Daoy (cell line): Measurements from ENCODE around the gene TKTL1. TPM values are rescaled to one million over a fixed set of nuclear protein-coding genes. Genes with fewer than 3 reads are reported as not detected.

Experiments
- DNase-seq: peaks from one replicate; pipeline ENCODE4 v3.0.0-alpha.2; 2015; ENCODE audit warnings: low read depth
- total RNA-seq: library from RNA; depleted of rRNA; stranded (reverse); fragments of >200 nt; shearing (Covaris generic); gene quantifications from 2 replicates; pipeline ENCODE4 v1.2.3, GENCODE V29; 2014

Gene TKTL1
- total RNA-seq, 1 experiment from 2014 or later: 0.06 TPM

DNA sequence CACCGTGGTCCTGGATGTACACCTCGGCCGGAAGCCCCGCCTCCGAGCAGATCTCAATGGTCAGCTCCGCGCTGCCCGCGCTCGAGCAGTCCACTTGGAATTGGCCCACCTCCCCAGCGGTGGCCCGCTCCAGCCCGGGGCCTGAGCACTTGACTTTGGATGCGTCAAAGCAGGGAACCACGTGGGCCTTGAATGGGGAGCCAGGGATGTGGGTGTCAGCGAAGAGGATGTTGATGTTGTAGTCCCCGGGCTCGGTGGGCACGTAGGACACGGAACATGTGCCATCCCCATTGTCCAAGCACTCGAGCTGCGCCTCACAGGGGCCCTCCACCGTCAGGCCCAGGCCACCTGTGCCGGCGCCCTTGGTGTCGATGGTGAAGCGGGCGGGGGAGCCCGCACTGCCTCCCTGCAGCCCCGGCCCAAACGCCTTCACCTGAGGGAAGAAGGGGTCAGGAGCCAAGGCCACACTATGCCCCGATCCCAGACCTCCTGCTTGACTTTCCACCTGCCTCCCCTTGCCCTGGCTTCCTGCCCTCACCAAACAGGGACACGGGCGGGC lies 64.6 kb downstream of the TKTL1 start:
- no peak for DNase-seq

DNA sequence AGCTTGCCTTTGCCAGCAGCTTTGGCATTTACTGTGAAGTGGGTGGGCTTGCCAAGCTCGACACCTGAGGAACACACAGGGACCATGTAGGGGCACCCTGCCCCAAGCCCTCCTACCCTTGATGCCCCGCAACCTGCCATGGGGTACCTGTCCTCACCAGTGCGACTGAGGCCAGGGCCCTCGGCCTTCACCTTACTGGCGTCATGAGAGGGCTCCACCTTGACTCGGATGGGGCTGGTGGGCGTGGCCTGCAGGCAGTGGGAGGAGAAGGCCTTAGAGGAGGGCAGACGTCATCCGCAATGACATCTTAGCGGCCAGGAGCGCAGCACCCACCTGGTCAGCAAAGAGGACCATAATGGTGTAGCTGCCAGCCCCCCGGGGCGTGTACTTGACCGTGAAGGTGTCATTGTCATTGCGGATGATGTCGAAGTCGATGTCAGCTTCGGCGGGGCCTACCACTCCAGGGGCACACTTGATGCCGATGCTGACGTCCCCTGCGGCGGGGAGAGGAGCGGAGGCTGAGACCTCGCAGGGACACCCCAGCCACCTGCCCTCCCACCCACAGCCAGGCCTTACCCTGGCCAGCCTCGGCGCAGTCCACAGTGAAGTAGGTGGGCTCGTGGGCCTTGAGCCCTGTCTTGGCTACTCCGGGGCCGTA lies 66.6 kb downstream of the TKTL1 start:
- DNase-seq: no peak

- no peak for DNase-seq
Measured at GRCh38 chrX:154363706-154364439, 68.3 kb downstream of the TKTL1 start.

DNA sequence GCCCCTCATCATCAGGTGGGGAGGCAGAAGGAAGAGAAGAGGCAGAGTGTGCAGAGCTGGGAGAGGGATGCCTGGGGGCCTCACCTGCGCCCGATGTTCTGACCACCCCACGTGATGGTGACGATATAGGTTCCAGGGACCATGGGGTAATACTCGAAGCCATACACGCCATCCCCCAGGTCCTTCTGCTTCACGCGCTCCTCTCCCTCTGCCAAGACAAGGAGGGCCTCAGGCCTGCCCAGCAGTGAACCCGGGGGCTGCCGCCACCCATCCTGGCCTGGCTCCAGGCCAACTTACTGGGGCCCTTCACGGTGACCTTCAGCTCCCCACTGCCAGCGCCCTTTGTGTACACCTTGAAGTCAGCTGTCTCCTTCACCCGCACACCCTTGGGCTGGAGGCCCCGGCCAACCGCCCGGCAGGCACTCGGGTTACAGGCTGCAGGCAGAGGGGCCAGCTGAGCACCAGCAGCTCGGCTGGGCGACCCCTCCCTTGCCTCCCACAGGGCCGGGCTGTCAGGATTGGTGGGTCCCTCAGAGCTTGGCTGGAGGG lies 69.5 kb downstream of the TKTL1 start:
- DNase-seq: no peak

DNA sequence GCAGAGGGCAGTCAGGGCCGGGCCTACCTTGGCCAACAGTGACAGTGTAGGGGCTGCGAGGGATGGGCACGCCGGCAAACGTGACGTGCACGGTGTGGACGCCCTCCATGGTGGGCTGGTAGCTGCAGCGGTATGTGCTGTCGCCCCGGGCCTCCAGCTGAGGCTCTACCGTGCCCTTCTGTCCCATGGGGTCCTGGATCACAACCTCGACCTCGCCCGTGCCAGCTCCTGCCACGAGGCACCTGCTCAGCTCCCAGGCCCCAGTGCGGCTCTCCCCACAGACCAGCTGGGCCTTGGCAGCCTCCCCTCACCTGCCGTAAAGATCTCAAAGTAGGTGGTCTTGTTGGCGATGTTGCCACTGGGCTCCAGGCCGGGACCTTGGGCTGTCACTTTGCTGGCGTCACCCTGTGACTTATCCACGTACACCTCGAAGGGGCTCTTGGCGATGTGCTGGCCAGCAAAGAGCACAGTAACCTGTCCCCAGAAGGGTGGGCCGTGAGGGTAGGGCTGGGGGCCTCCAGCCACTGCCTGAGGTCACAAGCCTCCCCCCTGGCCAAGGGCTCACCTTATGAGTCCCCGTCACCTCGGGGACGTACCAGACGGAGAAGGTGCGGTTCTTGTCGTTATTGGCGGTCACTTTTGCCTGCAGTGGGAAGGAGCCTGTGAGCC lies 70.5 kb downstream of the TKTL1 start:
- DNase-seq: no peak

DNA sequence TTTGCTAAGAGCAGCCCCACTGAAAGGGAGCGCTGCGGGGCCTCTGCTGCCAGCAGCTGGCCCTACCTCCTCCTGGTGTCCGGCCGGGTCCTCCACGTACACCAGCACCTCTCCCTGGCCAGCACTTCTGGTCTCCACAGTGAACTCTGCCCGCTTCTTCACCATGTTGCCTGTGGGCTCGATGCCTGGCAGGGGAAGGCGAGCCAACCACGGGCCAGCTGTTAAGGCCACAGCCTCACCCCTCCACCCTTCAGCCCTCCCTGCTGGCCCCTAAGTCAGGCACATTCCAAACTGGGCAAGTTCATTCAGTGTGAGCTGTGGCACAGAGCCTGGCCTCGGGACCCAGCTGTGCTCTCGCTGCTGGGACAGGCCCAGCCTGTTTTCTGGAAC lies 71.1 kb downstream of the TKTL1 start:
- DNase-seq: no peak

GRCh38 chrX:154367474-154368308 lies 72.1 kb downstream of the TKTL1 start:
- no peak for DNase-seq

GRCh38 chrX:154368630-154369448 lies 73.2 kb downstream of the TKTL1 start:
- peak; percentile 94 for DNase-seq

DNA sequence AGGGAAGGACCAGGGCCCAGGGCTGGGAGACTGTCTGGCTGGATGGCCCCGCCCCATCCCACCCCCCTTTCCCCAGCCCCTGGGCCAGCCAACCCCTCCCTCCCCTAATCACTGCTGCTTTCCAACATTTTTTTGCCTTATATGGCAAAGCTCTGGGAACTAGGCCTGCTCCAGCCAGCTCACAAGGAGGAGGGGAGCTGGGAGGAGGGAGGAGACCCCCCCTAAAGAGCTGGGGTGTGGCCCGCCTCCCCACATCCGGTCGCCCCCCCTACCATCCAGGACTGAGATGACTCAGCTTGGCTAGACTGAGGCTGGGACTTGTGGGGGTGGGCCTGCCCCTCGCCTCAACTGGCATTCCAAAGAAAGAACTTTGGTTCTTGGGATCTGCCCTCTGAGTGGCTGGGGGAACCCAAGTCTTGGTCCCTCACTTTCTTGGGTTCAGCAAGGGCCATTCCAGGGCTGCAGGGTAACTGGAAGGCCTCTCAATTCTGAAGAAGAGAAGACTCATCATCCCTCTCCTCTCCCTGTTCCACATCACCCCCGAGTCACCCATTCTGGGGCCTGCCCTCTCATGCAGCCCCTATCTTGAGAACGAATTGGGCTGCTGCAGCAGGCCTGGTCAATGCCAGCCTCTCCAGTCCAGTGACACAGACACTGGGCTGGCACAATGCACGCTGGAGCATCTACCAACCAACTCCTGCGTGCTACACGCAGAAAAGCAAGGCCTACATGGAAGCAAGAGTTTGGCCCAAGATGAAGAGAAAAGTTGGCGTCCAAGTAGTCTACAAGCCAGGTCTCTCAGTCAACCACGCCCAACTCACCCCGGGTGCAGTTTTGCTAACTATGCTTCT lies 74.1 kb downstream of the TKTL1 start:
- peak; percentile 94 for DNase-seq

DNA sequence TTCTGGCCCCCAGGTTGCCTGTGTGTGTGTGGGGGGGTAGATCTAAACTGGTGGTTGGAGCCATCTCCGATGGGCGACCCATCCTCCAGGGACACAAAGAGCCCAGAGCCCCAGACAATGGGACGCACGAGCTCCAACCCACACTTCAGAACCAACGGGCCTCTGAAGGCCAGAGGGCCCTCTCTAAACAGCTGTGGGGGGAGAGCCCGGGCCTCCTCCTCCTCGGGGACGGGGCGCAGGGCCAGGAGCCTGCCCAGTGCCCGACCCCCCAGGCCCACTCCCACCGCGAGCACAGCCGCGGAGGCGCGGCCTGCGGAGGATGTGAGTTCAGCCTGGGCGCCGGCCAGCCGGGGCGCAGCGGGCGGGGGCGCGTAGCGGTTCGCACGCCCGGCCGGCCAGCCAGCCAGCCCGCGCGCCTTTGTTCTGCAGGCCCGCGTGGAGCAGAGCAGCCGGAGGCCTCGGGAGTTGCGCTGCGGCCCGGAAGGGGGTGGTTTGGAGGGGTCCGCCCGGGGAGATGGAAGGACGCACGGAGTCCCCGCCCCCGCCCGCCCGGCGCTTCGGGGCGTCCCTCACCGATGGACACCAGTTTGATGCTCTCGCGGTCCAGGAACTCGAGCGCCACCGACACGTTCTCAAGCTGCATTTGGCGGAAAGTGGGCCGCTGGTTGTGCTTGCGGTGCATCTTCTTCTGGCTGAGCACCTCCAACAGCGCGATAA lies 74.9 kb downstream of the TKTL1 start:
- DNase-seq: no peak

GRCh38 chrX:154371017-154371788 lies 75.6 kb downstream of the TKTL1 start:
- DNase-seq: peak; percentile 94

DNA sequence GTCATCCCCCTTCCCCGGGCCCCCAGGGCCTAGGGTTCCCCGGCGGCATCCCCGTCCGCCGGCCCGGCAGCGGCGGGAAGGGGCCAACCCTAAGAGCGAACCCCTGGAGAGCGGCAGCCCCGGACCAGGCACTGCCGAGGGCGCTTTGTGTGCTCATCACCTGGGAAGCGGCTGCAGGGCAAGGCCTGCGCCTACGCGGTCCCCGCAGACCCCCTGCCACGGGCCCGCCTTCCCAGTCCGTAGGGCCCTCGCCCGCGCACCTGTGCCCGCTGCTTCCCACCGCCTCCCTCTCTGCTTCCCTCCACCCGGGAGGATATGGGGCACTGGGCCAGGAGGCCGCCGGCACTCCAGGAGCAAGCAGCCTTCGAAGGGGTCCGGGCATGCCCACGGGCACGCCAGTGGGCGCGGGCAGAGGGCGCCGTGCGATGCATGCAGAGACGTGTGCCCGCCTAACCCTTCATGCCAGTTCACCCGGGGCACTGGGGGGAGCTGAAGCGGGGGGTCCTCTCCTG lies 76.2 kb downstream of the TKTL1 start:
- peak; percentile 37 for DNase-seq

DNA sequence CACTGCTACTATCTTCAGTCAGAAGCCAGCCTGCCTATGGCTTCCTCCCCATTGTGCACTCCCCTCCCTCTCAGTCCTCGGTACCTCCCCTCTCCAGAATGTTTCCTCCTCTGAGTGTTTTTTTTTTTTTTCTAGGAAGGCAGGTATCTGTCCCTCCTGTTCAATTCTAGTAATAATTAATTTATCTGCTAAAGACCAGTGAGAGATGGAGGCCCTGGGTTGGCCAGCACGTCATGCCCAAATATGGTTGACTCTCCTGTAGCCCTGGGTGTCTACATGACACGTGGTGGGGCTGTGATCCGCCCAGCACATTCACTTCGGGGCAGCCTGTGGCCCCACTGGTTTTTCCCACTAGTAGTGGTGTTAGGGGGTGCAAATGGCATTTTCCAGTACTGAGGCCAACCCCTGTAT lies 77.0 kb downstream of the TKTL1 start:
- DNase-seq: no peak

- DNase-seq: peak; percentile 68
Measured at GRCh38 chrX:154373340-154374306, 78.0 kb downstream of the TKTL1 start.

- DNase-seq: no peak
Measured at GRCh38 chrX:154374313-154375155, 78.9 kb downstream of the TKTL1 start, which contains the start of gene FLNA. Gene FLNA, minus strand, starts transcription at chrX:154374634. Its CDS starts 3,389 bp downstream, at chrX:154371245.

DNA sequence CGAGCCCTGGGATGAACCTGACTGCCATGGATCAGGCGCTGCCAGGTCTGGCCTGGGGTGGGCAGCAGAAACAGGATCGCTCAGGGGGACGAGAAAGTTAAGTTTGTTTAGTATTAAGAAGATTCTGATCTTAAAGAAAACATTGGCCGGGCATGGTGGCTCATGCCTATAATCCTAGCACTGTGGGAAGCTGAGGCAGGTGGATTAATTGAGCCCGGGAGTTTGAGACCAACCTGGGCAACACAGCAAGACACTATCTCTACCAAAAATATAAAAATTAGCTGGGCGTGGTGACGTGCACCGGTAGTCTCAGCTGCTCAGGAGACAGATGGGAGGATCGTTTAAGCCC lies 79.5 kb downstream of the TKTL1 start:
- no peak for DNase-seq
